Eye (tissue), 1 donor: ENCODE data around the gene CUX1.
A peak's percentile ranks its signal among the peaks of the same experiment; 100 is the strongest.

ENCODE experiments used
- DNase-seq: peaks from one replicate; pipeline ENCODE4 v3.0.0-alpha.2; 2015

CUX1 gene

GRCh38 chr7:102282465-102283362 is 465.3 kb downstream of the CUX1 start:
- no peak for DNase-seq

- no peak for DNase-seq
Measured at GRCh38 chr7:102283477-102284189, 466.2 kb downstream of the CUX1 start.

DNA sequence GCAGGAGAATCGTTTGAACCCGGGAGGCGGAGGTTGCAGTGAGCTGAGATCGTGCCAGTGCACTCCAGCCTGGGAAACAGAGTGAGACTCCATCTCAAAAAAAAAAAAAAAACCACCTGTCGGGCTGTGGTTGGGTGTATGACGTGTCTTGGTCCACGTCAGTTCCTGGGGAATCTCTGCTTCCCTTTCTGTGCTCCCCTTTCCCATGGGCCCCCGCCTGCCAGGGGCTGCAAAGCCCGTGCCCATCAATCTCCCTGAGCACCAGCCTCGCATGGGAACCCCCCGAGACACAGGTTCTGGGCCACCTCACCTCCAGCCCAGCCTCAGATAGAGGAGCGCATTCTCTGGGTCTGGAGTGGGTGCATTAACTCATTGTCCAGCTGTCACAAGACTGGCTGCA is 467.0 kb downstream of the CUX1 start:
- DNase-seq, result no peak

- peak; percentile 51 for DNase-seq
Measured at GRCh38 chr7:102284891-102285539, 467.6 kb downstream of the CUX1 start.

GRCh38 chr7:102285540-102286236 is 468.3 kb downstream of the CUX1 start:
- DNase-seq, result no peak

DNA sequence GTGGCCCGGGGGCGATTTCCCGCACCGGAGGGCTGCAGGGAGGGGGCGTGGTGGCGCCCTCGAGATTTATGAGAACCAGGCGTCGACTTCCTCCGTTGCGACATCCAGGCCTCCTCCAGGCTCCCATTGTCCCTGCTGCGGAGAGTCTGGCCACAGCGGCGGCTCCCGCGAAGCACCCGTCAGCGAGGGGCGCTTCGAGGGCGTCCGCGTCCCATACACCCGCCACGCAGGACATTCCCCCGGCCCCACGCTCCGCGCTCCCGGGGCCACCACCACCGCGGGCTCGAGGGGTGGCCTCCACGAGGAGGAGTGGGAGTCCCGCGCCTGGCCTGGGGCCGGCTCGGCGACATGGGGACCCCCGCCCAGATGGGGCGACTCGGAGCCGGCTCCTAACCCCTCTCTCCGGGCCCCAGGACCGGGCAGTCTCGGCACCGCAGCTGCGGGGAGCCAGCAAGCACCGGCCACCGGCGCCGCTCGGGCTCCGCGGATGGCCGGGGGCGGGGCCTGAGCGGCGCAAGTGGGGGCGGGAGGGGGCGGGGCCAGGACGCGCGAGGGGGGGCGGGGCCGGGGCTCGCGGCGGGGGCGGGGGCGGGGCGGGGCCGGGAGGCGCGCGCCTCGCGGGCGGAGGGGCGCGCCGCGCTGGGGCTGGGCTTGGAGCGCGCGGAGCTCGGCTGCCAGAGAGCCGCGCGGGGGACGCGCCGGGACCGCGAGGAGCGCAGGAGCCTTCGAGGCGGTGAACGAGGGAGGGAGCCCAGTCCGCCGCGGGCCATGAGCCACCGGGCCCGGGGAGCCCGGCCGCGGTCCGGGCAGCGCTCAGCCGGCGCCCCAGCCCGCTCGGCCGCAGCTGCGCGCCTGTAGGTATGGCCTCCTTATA is 469.0 kb downstream of the CUX1 start, which contains the start of gene SH2B2:
SH2B2 (plus strand) TSS at position 632 of the 874 bp plus-strand sequence. CDS start 13,683 bp downstream, outside the sequence.
- peak; percentile 84 for DNase-seq

DNA sequence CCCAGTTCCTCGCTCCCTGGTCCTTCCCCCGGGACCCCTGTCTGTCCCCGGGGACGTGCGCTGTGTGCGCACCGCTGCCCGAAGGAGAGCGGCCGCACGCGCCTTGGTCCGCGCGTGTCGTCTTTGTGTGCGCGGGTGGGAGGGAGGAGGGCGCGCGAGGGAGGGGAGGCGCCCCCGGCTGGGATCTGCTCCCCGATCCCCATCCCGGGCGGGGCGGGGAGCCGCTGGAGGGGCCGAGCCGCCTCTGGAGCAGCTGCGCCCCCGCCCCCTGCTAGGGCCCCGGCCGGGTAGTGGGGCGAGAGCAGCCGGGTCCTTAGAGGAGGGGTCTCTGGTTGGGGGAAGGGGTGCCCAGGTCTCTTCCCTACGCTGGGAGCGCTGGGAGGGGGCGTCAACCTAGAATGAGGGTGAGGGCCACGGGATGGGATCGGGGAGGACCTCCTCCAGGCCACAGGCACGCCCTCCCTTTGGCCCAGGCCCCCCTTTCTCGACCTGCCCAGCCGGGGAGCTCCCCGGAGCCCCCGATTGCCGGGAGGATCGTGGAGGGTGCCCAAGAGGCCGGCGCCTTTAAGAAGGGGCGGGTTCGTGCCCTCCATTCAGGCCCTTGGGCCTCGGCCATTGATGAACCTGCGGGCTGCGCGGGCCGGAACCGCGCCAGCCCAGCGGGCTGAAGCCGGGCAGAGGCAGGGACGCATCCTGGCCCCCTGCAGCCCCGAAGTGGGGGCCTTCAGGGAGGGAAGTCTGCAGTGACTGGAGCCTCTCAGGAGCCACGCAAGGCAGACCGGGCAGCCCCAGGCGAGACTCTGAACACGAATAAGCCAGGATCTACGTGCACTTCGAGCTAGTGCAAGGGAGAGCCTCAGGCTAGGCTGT is 469.9 kb downstream of the CUX1 start:
- peak; percentile 76 for DNase-seq

DNA sequence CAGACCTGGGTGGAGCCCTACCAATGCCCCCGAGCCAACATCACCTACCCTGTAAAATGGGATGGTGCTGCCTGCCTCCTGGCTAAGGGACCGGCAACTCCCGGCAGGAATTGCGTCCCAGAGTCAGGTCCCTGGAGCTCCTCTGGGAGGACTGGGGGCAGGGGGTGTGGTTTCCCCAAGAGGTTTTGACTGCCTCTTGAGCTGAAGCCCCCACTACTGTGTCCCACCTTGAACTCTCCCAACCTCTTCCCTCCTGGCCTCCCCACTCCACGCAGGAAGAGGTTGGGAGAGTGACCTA is 470.5 kb downstream of the CUX1 start:
- no peak for DNase-seq

- DNase-seq, result no peak
Measured at GRCh38 chr7:102288285-102288930, 471.0 kb downstream of the CUX1 start.

- no peak for DNase-seq
Measured at GRCh38 chr7:102289057-102289456, 471.6 kb downstream of the CUX1 start.

GRCh38 chr7:102291056-102291915 is 473.9 kb downstream of the CUX1 start:
- DNase-seq, result no peak

- DNase-seq, result no peak
Measured at GRCh38 chr7:102291916-102292267, 474.5 kb downstream of the CUX1 start.

GRCh38 chr7:102292813-102293798 is 475.7 kb downstream of the CUX1 start:
- DNase-seq, result peak; percentile 49

GRCh38 chr7:102294589-102294988 is 477.2 kb downstream of the CUX1 start:
- DNase-seq, result no peak

GRCh38 chr7:102295346-102296178 is 478.1 kb downstream of the CUX1 start:
- DNase-seq, result no peak

GRCh38 chr7:102296179-102296438 is 478.7 kb downstream of the CUX1 start:
- DNase-seq, result no peak

DNA sequence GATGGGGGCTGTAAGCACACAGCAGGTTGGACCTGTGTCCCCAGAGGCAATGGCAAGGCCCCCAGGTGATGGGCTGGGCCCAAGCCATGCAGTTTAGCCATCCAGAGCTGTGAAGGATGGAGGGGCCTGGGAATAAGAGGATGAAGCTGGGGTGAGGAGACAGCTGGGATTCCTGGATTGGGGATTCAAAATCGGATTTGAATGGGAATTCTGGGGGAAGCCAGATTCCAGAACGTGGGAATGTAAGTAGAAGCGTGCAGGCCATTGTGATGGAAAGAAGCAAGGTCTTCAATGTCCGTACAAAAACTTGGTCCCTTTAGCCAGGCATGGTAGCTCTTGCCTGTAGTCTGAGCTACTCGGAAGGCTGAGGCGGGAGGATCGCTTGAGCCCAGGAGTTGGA is 479.1 kb downstream of the CUX1 start:
- no peak for DNase-seq
